ENCODE results near the gene FAM184A. TPM values are rescaled to one million over a fixed set of nuclear protein-coding genes. Genes with fewer than 3 reads are reported as not detected.

The FAM184A gene
- polyA plus RNA-seq, 1 donor (not counting 4 experiments of a cell fraction or from before 2014, with no cell fraction given): 0.20 TPM

- no peak overlapping the region for H3K4me3 ChIP-seq (ENCODE audit: control insufficient read depth in 2 of 3, extremely low read depth in 1 of 3, insufficient read depth in 2 of 3, low read depth in 1 of 3, low read length in 3 of 3)
- H3K4me1 ChIP-seq (ENCODE audit: control insufficient read depth, extremely low read depth, insufficient read depth, low read length): no peaks in the 10 kb centered on the region
- H3K79me2 ChIP-seq (ENCODE audit: control insufficient read depth, insufficient read depth, low read length): no peaks in the 10 kb centered on the region
- no peaks in the 10 kb centered on the region for H3K9me3 ChIP-seq (ENCODE audit: control insufficient read depth, low read depth, low read length)
- no peaks in the 10 kb centered on the region for H3K9me1 ChIP-seq (ENCODE audit: control insufficient read depth, extremely low read depth, insufficient read depth, low read length)
- H3K36me3 ChIP-seq (ENCODE audit: control insufficient read depth in 2 of 2, extremely low read depth in 1 of 2, insufficient read depth in 2 of 2, low read length in 2 of 2): no peaks in the 10 kb centered on the region
- no peak overlapping the region for H3K9ac ChIP-seq (ENCODE audit: control insufficient read depth, extremely low read depth, insufficient read depth, low read length)
- H4K20me1 ChIP-seq (ENCODE audit: control insufficient read depth, extremely low read depth, insufficient read depth, low read length): no peaks in the 10 kb centered on the region
- no peaks in the 10 kb centered on the region for H3K27me3 ChIP-seq (ENCODE audit: control insufficient read depth, extremely low read depth, insufficient read depth, low read length)
- DNase-seq (ENCODE audit: low read depth, low spot score): no peak
- FAIRE-seq: no peak
- no peak for TF ChIP-seq EZH2 (IDR thresholded peaks at IDR 0.05; ENCODE audit: low read length)
- no peak for TF ChIP-seq CTCF (optimal IDR thresholded peaks at IDR 0.05 in 1 of 3, IDR thresholded peaks at IDR 0.05 in 1 of 3, conservative IDR thresholded peaks at IDR 0.05 in 1 of 3; ENCODE audit: extremely low read depth in 1 of 3, insufficient read depth in 2 of 3, low read length in 3 of 3)
- dilution Hi-C loops (cut with MboI; ENCODE audit: extremely low pct_ligation_motif_present, low sequenced_read_pairs): loop anchor here (25.0 kb wide), 1 partner anchor 146 kb away; no protein-coding TSS in a partner anchor
- H3K27ac ChIP-seq (ENCODE audit: control insufficient read depth, insufficient read depth, low read length): no peak overlapping the region
- no peak overlapping the region for H2AFZ ChIP-seq (ENCODE audit: control insufficient read depth, low read length)
- H3K4me2 ChIP-seq (ENCODE audit: control insufficient read depth, extremely low read depth, insufficient read depth, low read depth, low read length): no peak overlapping the region
These were observed 112.6 kb downstream of the FAM184A start for GRCh38 chr6:118965843-118966370.

- DNase-seq (ENCODE audit: low read depth, low spot score): no peak
- dilution Hi-C loops (cut with MboI; ENCODE audit: extremely low pct_ligation_motif_present, low sequenced_read_pairs): loop anchor here (25.0 kb wide), 1 partner anchor 147 kb away; no protein-coding TSS in a partner anchor
- Histone ChIP-seq H4K20me1 (ENCODE audit: control insufficient read depth, extremely low read depth, insufficient read depth, low read length) (no peaks in the 10 kb centered on the region), H3K27me3 (ENCODE audit: control insufficient read depth, extremely low read depth, insufficient read depth, low read length) (no peaks in the 10 kb centered on the region), H3K36me3 (ENCODE audit: control insufficient read depth in 2 of 2, extremely low read depth in 1 of 2, insufficient read depth in 2 of 2, low read length in 2 of 2) (no peaks in the 10 kb centered on the region), H3K27ac (ENCODE audit: control insufficient read depth, insufficient read depth, low read length) (no peak overlapping the region), H3K9me1 (ENCODE audit: control insufficient read depth, extremely low read depth, insufficient read depth, low read length) (no peaks in the 10 kb centered on the region), H3K4me2 (ENCODE audit: control insufficient read depth, extremely low read depth, insufficient read depth, low read depth, low read length) (no peak overlapping the region), H2AFZ (ENCODE audit: control insufficient read depth, low read length) (no peak overlapping the region), H3K9ac (ENCODE audit: control insufficient read depth, extremely low read depth, insufficient read depth, low read length) (no peak overlapping the region), H3K4me3 (ENCODE audit: control insufficient read depth in 2 of 3, extremely low read depth in 1 of 3, insufficient read depth in 2 of 3, low read depth in 1 of 3, low read length in 3 of 3) (no peak overlapping the region), H3K79me2 (ENCODE audit: control insufficient read depth, insufficient read depth, low read length) (no peaks in the 10 kb centered on the region), H3K9me3 (ENCODE audit: control insufficient read depth, low read depth, low read length) (no peaks in the 10 kb centered on the region), H3K4me1 (ENCODE audit: control insufficient read depth, extremely low read depth, insufficient read depth, low read length) (no peaks in the 10 kb centered on the region)
- no peak for TF ChIP-seq EZH2 (IDR thresholded peaks at IDR 0.05; ENCODE audit: low read length)
- no peak for TF ChIP-seq CTCF (optimal IDR thresholded peaks at IDR 0.05 in 1 of 3, IDR thresholded peaks at IDR 0.05 in 1 of 3, conservative IDR thresholded peaks at IDR 0.05 in 1 of 3; ENCODE audit: extremely low read depth in 1 of 3, insufficient read depth in 2 of 3, low read length in 3 of 3)
- no peak for FAIRE-seq
These were observed 113.1 kb downstream of the FAM184A start for GRCh38 chr6:118965371-118965770.

Data from keratinocyte (primary cell).